Right renal cortex interstitium (tissue), 3 donors: ENCODE results near the gene AKT1S1. TPM values are rescaled to one million over a fixed set of nuclear protein-coding genes. Genes with fewer than 3 reads are reported as not detected.

Source experiments
- polyA plus RNA-seq, 3 donors: library from polyadenylated mRNA; unstranded; fragments of 120-200 nt; gene quantifications; one replicate each; pipeline ENCODE4 v1.2.1, GENCODE V29; 2013; ENCODE audit not compliant: insufficient read length in 3 of 3

Gene AKT1S1
- polyA plus RNA-seq, 3 donors, result 22.8 to 29.3 (median 25.8) TPM

Other genes starting within 250 kb of the AKT1S1 start
- 10 to 100 TPM; 19.8 to 23.1 (median 21.3) TPM for gene RRAS, start 237.2 kb downstream of the AKT1S1 start, polyA plus RNA-seq
- 10 to 100 TPM; 24.3 to 31.6 (median 25.6) TPM for gene SCAF1, start 235.1 kb downstream of the AKT1S1 start, polyA plus RNA-seq
- 10 to 100 TPM; 37.6 to 41.5 (median 39.3) TPM for gene IRF3, start 211.5 kb downstream of the AKT1S1 start, polyA plus RNA-seq
- gene BCL2L12, start 211.4 kb downstream of the AKT1S1 start, polyA plus RNA-seq, result 10 to 100 TPM; 16.4 to 21.9 (median 19.4) TPM
- gene PRMT1, start 200.1 kb downstream of the AKT1S1 start, polyA plus RNA-seq, result 100 to 1,000 TPM; 205 to 221 (median 219) TPM
- gene ADM5, start 187.8 kb downstream of the AKT1S1 start, polyA plus RNA-seq, result under 1 TPM; 0.64 to 0.67 (median 0.64) TPM
- gene CPT1C, start 186.2 kb downstream of the AKT1S1 start, polyA plus RNA-seq, result 10 to 100 TPM in 1 of 3 donors, 1 to 10 TPM in 2; 8.0 to 10.9 (median 9.0) TPM
- under 1 TPM in 2 of 3 donors, not detected in 1; 0.10 to 0.15 TPM for gene TSKS, start 114.0 kb downstream of the AKT1S1 start, polyA plus RNA-seq
- gene AP2A1, start 110.4 kb downstream of the AKT1S1 start, polyA plus RNA-seq, result 10 to 100 TPM; 40.8 to 48.0 (median 43.7) TPM
- 10 to 100 TPM; 29.3 to 37.1 (median 37.0) TPM for gene FUZ, start 64.1 kb downstream of the AKT1S1 start, polyA plus RNA-seq
- gene MED25, start 59.1 kb downstream of the AKT1S1 start, polyA plus RNA-seq, result 10 to 100 TPM; 55.8 to 65.6 (median 56.0) TPM
- gene PTOV1, start 26.2 kb downstream of the AKT1S1 start, polyA plus RNA-seq, result 100 to 1,000 TPM; 239 to 280 (median 278) TPM
- 10 to 100 TPM; 33.4 to 43.9 (median 36.2) TPM for gene PNKP, start 9.8 kb downstream of the AKT1S1 start, polyA plus RNA-seq
- 10 to 100 TPM; 32.9 to 42.0 (median 37.2) TPM for gene TBC1D17, start 347 bp upstream of the AKT1S1 start, polyA plus RNA-seq
- 1 to 10 TPM; 3.2 to 3.5 (median 3.2) TPM for gene IL4I1, start 19.5 kb upstream of the AKT1S1 start, polyA plus RNA-seq
- gene ATF5, start 51.9 kb upstream of the AKT1S1 start, polyA plus RNA-seq, result 10 to 100 TPM; 19.7 to 20.8 (median 20.6) TPM
- gene NUP62, start 52.1 kb upstream of the AKT1S1 start, polyA plus RNA-seq, result 10 to 100 TPM; 49.9 to 54.6 (median 53.2) TPM
- gene SIGLEC11, start 83.8 kb upstream of the AKT1S1 start, polyA plus RNA-seq, result 1 to 10 TPM; 3.9 to 4.8 (median 4.6) TPM
- gene VRK3, start 148.0 kb upstream of the AKT1S1 start, polyA plus RNA-seq, result 10 to 100 TPM; 45.1 to 51.0 (median 46.3) TPM
- gene ZNF473, start 148.7 kb upstream of the AKT1S1 start, polyA plus RNA-seq, result 10 to 100 TPM; 15.1 to 16.8 (median 16.0) TPM